ENCODE data around the gene CTCFL. TPM values are rescaled to one million over a fixed set of nuclear protein-coding genes. Genes with fewer than 3 reads are reported as not detected.
"Not testable (repeated sequence)": the region's sequence is repeated elsewhere in the genome, so short reads cannot be mapped to it uniquely, and the experiment has no call there.

The CTCFL gene
- total RNA-seq, 1 donor from 2014 or later: not detected

DNA sequence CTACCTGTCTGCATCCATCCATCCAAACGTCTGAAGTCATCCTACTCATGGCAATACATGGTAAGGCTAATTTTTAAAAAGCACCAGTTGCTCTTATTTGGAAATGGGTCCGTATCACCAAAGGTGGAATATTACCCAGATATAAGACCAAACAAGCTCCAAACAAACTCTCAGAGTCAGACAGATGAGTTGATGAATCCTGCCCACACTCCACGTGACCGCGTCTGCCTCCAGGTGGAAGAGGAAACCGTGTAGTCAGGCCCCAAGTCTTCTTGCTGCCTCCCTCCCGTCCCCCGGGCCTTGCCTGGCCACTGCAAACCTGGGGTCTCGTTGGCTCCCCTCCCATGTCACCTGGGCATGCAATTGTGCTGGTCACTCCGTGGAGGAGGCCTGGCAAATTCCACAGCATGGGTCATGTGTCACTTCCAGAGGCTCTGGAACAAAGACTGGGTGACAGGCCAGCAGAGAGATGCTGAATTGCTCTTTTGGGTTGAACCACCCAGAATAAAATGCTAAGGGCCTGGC is 31.8 kb downstream of the CTCFL start:
- H3K27me3 Mint-ChIP-seq (ENCODE audit: insufficient read depth, low read depth): peaks cover 4% of the 10 kb centered on the region

GRCh38 chr20:57491373-57491772 is 33.6 kb downstream of the CTCFL start:
- no peak for DNase-seq (ENCODE audit: low spot score)
- TF ChIP-seq EZH2 (IDR thresholded peaks at IDR 0.05) (no peak), EZH2phosphoT487 (IDR thresholded peaks at IDR 0.05) (no peak), CTCF (IDR thresholded peaks at IDR 0.05) (no peak)
- H3K9me3 Mint-ChIP-seq: no peaks in the 10 kb centered on the region

More for the DNA sequence above, 31.8 kb downstream of the CTCFL start:
- peaks cover 3% of the 10 kb centered on the region for H4K20me1 ChIP-seq (ENCODE audit: low read depth)
- no peaks in the 10 kb centered on the region for H3K79me2 ChIP-seq (ENCODE audit: low read depth)
- Mint-ChIP-seq H3K27ac (no peak overlapping the region), H3K4me1 (peaks cover 31% of the 10 kb centered on the region), H3K36me3 (no peaks in the 10 kb centered on the region), H3K9me3 (no peaks in the 10 kb centered on the region), H3K4me3 (no peak overlapping the region)
- H3F3A ChIP-seq (ENCODE audit: low read depth): peaks cover 19% of the 10 kb centered on the region
- H3K4me1 ChIP-seq: peaks cover 34% of the 10 kb centered on the region
- H3K9me3 ChIP-seq (ENCODE audit: low read depth): no peaks in the 10 kb centered on the region
- TF ChIP-seq EZH2phosphoT487 (IDR thresholded peaks at IDR 0.05) (no peak), CTCF (IDR thresholded peaks at IDR 0.05) (no peak), EZH2 (IDR thresholded peaks at IDR 0.05) (no peak)
- H3K36me3 ChIP-seq: no peaks in the 10 kb centered on the region
- peak; percentile 49 for DNase-seq (ENCODE audit: low spot score)
- no peak overlapping the region for H3K27ac ChIP-seq
- H2AFZ ChIP-seq (replicated peaks): no peak overlapping the region
- H3K4me3 ChIP-seq: no peak overlapping the region
- peaks cover 7% of the 10 kb centered on the region for H3K27me3 ChIP-seq
- peak overlapping the region; percentile 62 for H3K4me2 ChIP-seq
- no peak overlapping the region for H3K9ac ChIP-seq

GRCh38 chr20:57488277-57488676 is 36.7 kb downstream of the CTCFL start:
- H3K4me3 ChIP-seq; H3F3A ChIP-seq (ENCODE audit: low read depth); H3K9ac ChIP-seq; H3K4me3 Mint-ChIP-seq; H3K36me3 Mint-ChIP-seq; H3K9me3 Mint-ChIP-seq; H4K20me1 ChIP-seq (ENCODE audit: low read depth); H3K9me3 ChIP-seq (ENCODE audit: low read depth); H3K79me2 ChIP-seq (ENCODE audit: low read depth); H3K27me3 ChIP-seq; H3K27me3 Mint-ChIP-seq (ENCODE audit: insufficient read depth, low read depth); H3K27ac Mint-ChIP-seq; H2AFZ ChIP-seq (replicated peaks); H3K36me3 ChIP-seq; DNase-seq (ENCODE audit: low spot score); H3K4me2 ChIP-seq; H3K27ac ChIP-seq: not testable (repeated sequence)
- H3K4me1 ChIP-seq: peaks cover 15% of the 10 kb centered on the region
- H3K4me1 Mint-ChIP-seq: peaks cover 13% of the 10 kb centered on the region

More at GRCh38 chr20:57491373-57491772, 33.6 kb downstream of the CTCFL start:
- Histone ChIP-seq H3K27ac (no peak overlapping the region), H3K27me3 (no peaks in the 10 kb centered on the region), H2AFZ (replicated peaks) (no peak overlapping the region), H3K9me3 (ENCODE audit: low read depth) (no peaks in the 10 kb centered on the region), H3K79me2 (ENCODE audit: low read depth) (no peaks in the 10 kb centered on the region), H3K36me3 (no peaks in the 10 kb centered on the region), H3K4me2 (no peak overlapping the region), H3K4me1 (peaks cover 33% of the 10 kb centered on the region), H3F3A (ENCODE audit: low read depth) (peaks cover 18% of the 10 kb centered on the region), H3K9ac (no peak overlapping the region), H4K20me1 (ENCODE audit: low read depth) (peaks cover 3% of the 10 kb centered on the region), H3K4me3 (no peak overlapping the region)
- Mint-ChIP-seq H3K36me3 (no peaks in the 10 kb centered on the region), H3K27ac (no peak overlapping the region), H3K27me3 (ENCODE audit: insufficient read depth, low read depth) (peaks cover 3% of the 10 kb centered on the region), H3K4me3 (no peak overlapping the region), H3K4me1 (peaks cover 31% of the 10 kb centered on the region)

GRCh38 chr20:57485770-57486169 is 39.2 kb downstream of the CTCFL start:
- peaks cover 21% of the 10 kb centered on the region for H3K4me1 Mint-ChIP-seq
- Histone ChIP-seq H3K36me3 (no peaks in the 10 kb centered on the region), H3K9ac (no peak overlapping the region), H3K9me3 (ENCODE audit: low read depth) (no peaks in the 10 kb centered on the region), H2AFZ (replicated peaks) (no peak overlapping the region), H3F3A (ENCODE audit: low read depth) (no peaks in the 10 kb centered on the region), H3K79me2 (ENCODE audit: low read depth) (no peaks in the 10 kb centered on the region), H4K20me1 (ENCODE audit: low read depth) (no peaks in the 10 kb centered on the region), H3K4me1 (peaks cover 13% of the 10 kb centered on the region), H3K27me3 (no peaks in the 10 kb centered on the region), H3K4me3 (no peak overlapping the region), H3K4me2 (no peak overlapping the region), H3K27ac (no peak overlapping the region)
- no peak for DNase-seq (ENCODE audit: low spot score)
- H3K27me3 Mint-ChIP-seq (ENCODE audit: insufficient read depth, low read depth): peaks cover 3% of the 10 kb centered on the region
- TF ChIP-seq EZH2phosphoT487 (IDR thresholded peaks at IDR 0.05): no peak
- no peak for TF ChIP-seq CTCF (IDR thresholded peaks at IDR 0.05)
- no peak for TF ChIP-seq EZH2 (IDR thresholded peaks at IDR 0.05)
- no peak overlapping the region for H3K4me3 Mint-ChIP-seq
- H3K36me3 Mint-ChIP-seq: no peaks in the 10 kb centered on the region
- H3K27ac Mint-ChIP-seq: no peak overlapping the region
- peaks cover 2% of the 10 kb centered on the region for H3K9me3 Mint-ChIP-seq

All from neural progenitor cell (in vitro differentiated cells).